ENCODE data around the gene CSTF2.

DNA sequence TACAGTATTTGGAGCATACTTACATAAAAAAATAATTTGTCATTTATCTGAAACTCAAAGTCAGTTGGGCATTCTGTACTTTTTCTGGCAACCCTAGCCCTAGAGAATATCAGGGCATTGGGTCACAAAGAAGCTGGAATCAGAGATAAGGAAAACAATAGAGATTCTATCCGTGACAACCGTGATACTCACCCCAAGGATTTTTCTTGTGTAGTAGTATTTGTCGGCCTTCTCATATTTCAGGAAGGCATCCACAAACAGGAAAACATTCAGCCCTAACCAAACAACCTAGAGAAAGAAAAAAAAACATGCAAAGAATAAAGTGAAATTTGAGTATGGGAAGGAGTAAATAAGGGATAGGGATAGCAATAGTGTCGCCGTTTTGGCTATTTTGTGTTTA is 50.3 kb downstream of the CSTF2 start:
- no peak for TF ChIP-seq TCF7L2 (IDR thresholded peaks at IDR 0.05; ENCODE audit: low read depth, low read length)
- TF ChIP-seq, protein P1, sequence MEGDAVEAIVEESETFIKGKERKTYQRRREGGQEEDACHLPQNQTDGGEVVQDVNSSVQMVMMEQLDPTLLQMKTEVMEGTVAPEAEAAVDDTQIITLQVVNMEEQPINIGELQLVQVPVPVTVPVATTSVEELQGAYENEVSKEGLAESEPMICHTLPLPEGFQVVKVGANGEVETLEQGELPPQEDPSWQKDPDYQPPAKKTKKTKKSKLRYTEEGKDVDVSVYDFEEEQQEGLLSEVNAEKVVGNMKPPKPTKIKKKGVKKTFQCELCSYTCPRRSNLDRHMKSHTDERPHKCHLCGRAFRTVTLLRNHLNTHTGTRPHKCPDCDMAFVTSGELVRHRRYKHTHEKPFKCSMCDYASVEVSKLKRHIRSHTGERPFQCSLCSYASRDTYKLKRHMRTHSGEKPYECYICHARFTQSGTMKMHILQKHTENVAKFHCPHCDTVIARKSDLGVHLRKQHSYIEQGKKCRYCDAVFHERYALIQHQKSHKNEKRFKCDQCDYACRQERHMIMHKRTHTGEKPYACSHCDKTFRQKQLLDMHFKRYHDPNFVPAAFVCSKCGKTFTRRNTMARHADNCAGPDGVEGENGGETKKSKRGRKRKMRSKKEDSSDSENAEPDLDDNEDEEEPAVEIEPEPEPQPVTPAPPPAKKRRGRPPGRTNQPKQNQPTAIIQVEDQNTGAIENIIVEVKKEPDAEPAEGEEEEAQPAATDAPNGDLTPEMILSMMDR (IDR thresholded peaks at IDR 0.05), result no peak
- TF ChIP-seq, protein P2, sequence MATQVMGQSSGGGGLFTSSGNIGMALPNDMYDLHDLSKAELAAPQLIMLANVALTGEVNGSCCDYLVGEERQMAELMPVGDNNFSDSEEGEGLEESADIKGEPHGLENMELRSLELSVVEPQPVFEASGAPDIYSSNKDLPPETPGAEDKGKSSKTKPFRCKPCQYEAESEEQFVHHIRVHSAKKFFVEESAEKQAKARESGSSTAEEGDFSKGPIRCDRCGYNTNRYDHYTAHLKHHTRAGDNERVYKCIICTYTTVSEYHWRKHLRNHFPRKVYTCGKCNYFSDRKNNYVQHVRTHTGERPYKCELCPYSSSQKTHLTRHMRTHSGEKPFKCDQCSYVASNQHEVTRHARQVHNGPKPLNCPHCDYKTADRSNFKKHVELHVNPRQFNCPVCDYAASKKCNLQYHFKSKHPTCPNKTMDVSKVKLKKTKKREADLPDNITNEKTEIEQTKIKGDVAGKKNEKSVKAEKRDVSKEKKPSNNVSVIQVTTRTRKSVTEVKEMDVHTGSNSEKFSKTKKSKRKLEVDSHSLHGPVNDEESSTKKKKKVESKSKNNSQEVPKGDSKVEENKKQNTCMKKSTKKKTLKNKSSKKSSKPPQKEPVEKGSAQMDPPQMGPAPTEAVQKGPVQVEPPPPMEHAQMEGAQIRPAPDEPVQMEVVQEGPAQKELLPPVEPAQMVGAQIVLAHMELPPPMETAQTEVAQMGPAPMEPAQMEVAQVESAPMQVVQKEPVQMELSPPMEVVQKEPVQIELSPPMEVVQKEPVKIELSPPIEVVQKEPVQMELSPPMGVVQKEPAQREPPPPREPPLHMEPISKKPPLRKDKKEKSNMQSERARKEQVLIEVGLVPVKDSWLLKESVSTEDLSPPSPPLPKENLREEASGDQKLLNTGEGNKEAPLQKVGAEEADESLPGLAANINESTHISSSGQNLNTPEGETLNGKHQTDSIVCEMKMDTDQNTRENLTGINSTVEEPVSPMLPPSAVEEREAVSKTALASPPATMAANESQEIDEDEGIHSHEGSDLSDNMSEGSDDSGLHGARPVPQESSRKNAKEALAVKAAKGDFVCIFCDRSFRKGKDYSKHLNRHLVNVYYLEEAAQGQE (IDR thresholded peaks at IDR 0.05; ENCODE audit: insufficient read depth in 1 of 2, low read depth in 2 of 2, low read length in 1 of 2), result no peak
